Measurements from ENCODE around the gene MCUB. TPM values are rescaled to one million over a fixed set of nuclear protein-coding genes. Genes with fewer than 3 reads are reported as not detected.

Gene MCUB
- total and polyA plus RNA-seq, 2 experiments from 2014 or later: 32.9 to 52.6 TPM

GRCh38 chr4:109718759-109719158 is 158.7 kb downstream of the MCUB start:
- WGBS, 2 experiments (ENCODE audit: low coverage in 1 of 2, low lambda C conversion rate in 2 of 2, missing lambda C conversion rate in 2 of 2): 97 to 100% methylated on average over 1 of the region's 1 CpG
- H3K4me1 ChIP-seq (ENCODE audit: insufficient read depth): no peaks in the 10 kb centered on the region
- no peak for DNase-seq
- H4K20me1 ChIP-seq (ENCODE audit: insufficient read depth): no peaks in the 10 kb centered on the region
- no peak for TF ChIP-seq EZH2phosphoT487 (IDR thresholded peaks at IDR 0.05; ENCODE audit: insufficient read depth, low read depth)
- no peak for TF ChIP-seq EZH2 (IDR thresholded peaks at IDR 0.05; ENCODE audit: insufficient read depth, poor library complexity, severe bottlenecking)
- no peak overlapping the region for H3K9ac ChIP-seq
- H3K27me3 ChIP-seq (replicated peaks; ENCODE audit: insufficient read depth): no peaks in the 10 kb centered on the region
- no peaks in the 10 kb centered on the region for H3K9me3 ChIP-seq (ENCODE audit: low read depth)
- no peak overlapping the region for H2AFZ ChIP-seq
- in situ Hi-C loops (cut with MboI): no loop called here
- peaks cover 3% of the 10 kb centered on the region; the same call in 1 of the 2 replicates for H3K36me3 ChIP-seq (ENCODE audit: low read depth)
- H3K4me2 ChIP-seq (ENCODE audit: unreplicated experiment): no peak overlapping the region
- H3K9me2 ChIP-seq (ENCODE audit: insufficient read depth): no peaks in the 10 kb centered on the region
- no peak overlapping the region for H3K4me3 ChIP-seq
- no peak overlapping the region for H3K27ac ChIP-seq
- no peaks in the 10 kb centered on the region for H3F3A ChIP-seq (ENCODE audit: insufficient read depth)
- peaks cover 14% of the 10 kb centered on the region for H3K79me2 ChIP-seq (ENCODE audit: insufficient read depth)

- DNase-seq: no peak
- no peaks in the 10 kb centered on the region for H3K27me3 ChIP-seq (replicated peaks; ENCODE audit: insufficient read depth)
- no peaks in the 10 kb centered on the region for H4K20me1 ChIP-seq (ENCODE audit: insufficient read depth)
- no peaks in the 10 kb centered on the region for H3K36me3 ChIP-seq (ENCODE audit: low read depth)
- no peaks in the 10 kb centered on the region for H3K4me1 ChIP-seq (ENCODE audit: insufficient read depth)
- 96 to 100% methylated on average over 4 of the region's 4 CpGs for WGBS, 2 experiments (ENCODE audit: low coverage in 1 of 2, low lambda C conversion rate in 2 of 2, missing lambda C conversion rate in 2 of 2)
- no peak overlapping the region for H3K27ac ChIP-seq
- no peaks in the 10 kb centered on the region for H3F3A ChIP-seq (ENCODE audit: insufficient read depth)
- TF ChIP-seq EZH2 (IDR thresholded peaks at IDR 0.05; ENCODE audit: insufficient read depth, poor library complexity, severe bottlenecking) (no peak), EZH2phosphoT487 (IDR thresholded peaks at IDR 0.05; ENCODE audit: insufficient read depth, low read depth) (no peak)
- H3K9me2 ChIP-seq (ENCODE audit: insufficient read depth): no peaks in the 10 kb centered on the region
- H3K9ac ChIP-seq: no peak overlapping the region
- no peak overlapping the region for H2AFZ ChIP-seq
- H3K4me3 ChIP-seq: no peak overlapping the region
- no peaks in the 10 kb centered on the region for H3K9me3 ChIP-seq (ENCODE audit: low read depth)
- in situ Hi-C loops (cut with MboI): no loop called here
- peaks cover 16% of the 10 kb centered on the region for H3K79me2 ChIP-seq (ENCODE audit: insufficient read depth)
- H3K4me2 ChIP-seq (ENCODE audit: unreplicated experiment): no peak overlapping the region
Measured at GRCh38 chr4:109719604-109720003, 159.6 kb downstream of the MCUB start.

GRCh38 chr4:109721033-109721432 is 161.0 kb downstream of the MCUB start:
- Histone ChIP-seq H3K4me3 (no peak overlapping the region), H3K27ac (no peak overlapping the region), H3F3A (ENCODE audit: insufficient read depth) (no peaks in the 10 kb centered on the region), H2AFZ (no peak overlapping the region), H3K36me3 (ENCODE audit: low read depth) (no peaks in the 10 kb centered on the region), H3K4me2 (ENCODE audit: unreplicated experiment) (no peak overlapping the region), H3K9me2 (ENCODE audit: insufficient read depth) (no peaks in the 10 kb centered on the region), H4K20me1 (ENCODE audit: insufficient read depth) (no peaks in the 10 kb centered on the region), H3K9me3 (ENCODE audit: low read depth) (no peaks in the 10 kb centered on the region), H3K27me3 (replicated peaks; ENCODE audit: insufficient read depth) (no peaks in the 10 kb centered on the region), H3K4me1 (ENCODE audit: insufficient read depth) (no peaks in the 10 kb centered on the region), H3K79me2 (ENCODE audit: insufficient read depth) (peaks cover 26% of the 10 kb centered on the region), H3K9ac (no peak overlapping the region)
- in situ Hi-C loops (cut with MboI): no loop called here
- WGBS, 2 experiments (ENCODE audit: low coverage in 1 of 2, low lambda C conversion rate in 2 of 2, missing lambda C conversion rate in 2 of 2): 84 to 88% methylated on average over 6 to 7 of the region's 7 CpGs
- TF ChIP-seq EZH2 (IDR thresholded peaks at IDR 0.05; ENCODE audit: insufficient read depth, poor library complexity, severe bottlenecking) (no peak), EZH2phosphoT487 (IDR thresholded peaks at IDR 0.05; ENCODE audit: insufficient read depth, low read depth) (no peak)
- DNase-seq: peak; percentile 30

GRCh38 chr4:109722357-109722756 is 162.3 kb downstream of the MCUB start:
- Histone ChIP-seq H3F3A (ENCODE audit: insufficient read depth) (no peaks in the 10 kb centered on the region), H3K9me3 (ENCODE audit: low read depth) (no peaks in the 10 kb centered on the region), H3K4me3 (no peak overlapping the region), H3K27ac (no peak overlapping the region), H3K4me1 (ENCODE audit: insufficient read depth) (no peaks in the 10 kb centered on the region), H4K20me1 (ENCODE audit: insufficient read depth) (no peaks in the 10 kb centered on the region), H3K4me2 (ENCODE audit: unreplicated experiment) (no peak overlapping the region), H3K9ac (no peak overlapping the region), H3K79me2 (ENCODE audit: insufficient read depth) (peaks cover 35% of the 10 kb centered on the region), H3K9me2 (ENCODE audit: insufficient read depth) (no peaks in the 10 kb centered on the region), H3K27me3 (replicated peaks; ENCODE audit: insufficient read depth) (no peaks in the 10 kb centered on the region), H3K36me3 (ENCODE audit: low read depth) (no peaks in the 10 kb centered on the region), H2AFZ (no peak overlapping the region)
- in situ Hi-C loops (cut with MboI): no loop called here
- no peak for DNase-seq
- TF ChIP-seq EZH2phosphoT487 (IDR thresholded peaks at IDR 0.05; ENCODE audit: insufficient read depth, low read depth): no peak
- no peak for TF ChIP-seq EZH2 (IDR thresholded peaks at IDR 0.05; ENCODE audit: insufficient read depth, poor library complexity, severe bottlenecking)

GRCh38 chr4:109723110-109723509 is 163.1 kb downstream of the MCUB start:
- Histone ChIP-seq H3K4me3 (no peak overlapping the region), H3K9ac (no peak overlapping the region), H3K36me3 (ENCODE audit: low read depth) (no peaks in the 10 kb centered on the region), H3K27ac (no peak overlapping the region), H3K27me3 (replicated peaks; ENCODE audit: insufficient read depth) (no peaks in the 10 kb centered on the region), H3K9me3 (ENCODE audit: low read depth) (no peaks in the 10 kb centered on the region), H3K79me2 (ENCODE audit: insufficient read depth) (peaks cover 43% of the 10 kb centered on the region), H3K4me2 (ENCODE audit: unreplicated experiment) (no peak overlapping the region), H3F3A (ENCODE audit: insufficient read depth) (no peaks in the 10 kb centered on the region), H4K20me1 (ENCODE audit: insufficient read depth) (no peaks in the 10 kb centered on the region), H3K9me2 (ENCODE audit: insufficient read depth) (no peaks in the 10 kb centered on the region), H3K4me1 (ENCODE audit: insufficient read depth) (0 out of 2 replicates have a peak, but pooled peaks cover 6% of the 10 kb centered on the region), H2AFZ (no peak overlapping the region)
- WGBS, 2 experiments (ENCODE audit: low coverage in 1 of 2, low lambda C conversion rate in 2 of 2, missing lambda C conversion rate in 2 of 2): 92 to 98% methylated on average over 2 of the region's 2 CpGs
- in situ Hi-C loops (cut with MboI): no loop called here
- TF ChIP-seq EZH2 (IDR thresholded peaks at IDR 0.05; ENCODE audit: insufficient read depth, poor library complexity, severe bottlenecking): no peak
- no peak for DNase-seq

Measured in GM23248 (cell line).